ENCODE data around the gene RABGGTA. TPM values are rescaled to one million over a fixed set of nuclear protein-coding genes. Genes with fewer than 3 reads are reported as not detected.

RABGGTA gene
- total and polyA plus RNA-seq, 9 of the 15 experiments (the other 6 are each of a cell fraction or from before 2014, with no cell fraction given) = 4.5 to 24.2 (median 15.5) TPM

DNA sequence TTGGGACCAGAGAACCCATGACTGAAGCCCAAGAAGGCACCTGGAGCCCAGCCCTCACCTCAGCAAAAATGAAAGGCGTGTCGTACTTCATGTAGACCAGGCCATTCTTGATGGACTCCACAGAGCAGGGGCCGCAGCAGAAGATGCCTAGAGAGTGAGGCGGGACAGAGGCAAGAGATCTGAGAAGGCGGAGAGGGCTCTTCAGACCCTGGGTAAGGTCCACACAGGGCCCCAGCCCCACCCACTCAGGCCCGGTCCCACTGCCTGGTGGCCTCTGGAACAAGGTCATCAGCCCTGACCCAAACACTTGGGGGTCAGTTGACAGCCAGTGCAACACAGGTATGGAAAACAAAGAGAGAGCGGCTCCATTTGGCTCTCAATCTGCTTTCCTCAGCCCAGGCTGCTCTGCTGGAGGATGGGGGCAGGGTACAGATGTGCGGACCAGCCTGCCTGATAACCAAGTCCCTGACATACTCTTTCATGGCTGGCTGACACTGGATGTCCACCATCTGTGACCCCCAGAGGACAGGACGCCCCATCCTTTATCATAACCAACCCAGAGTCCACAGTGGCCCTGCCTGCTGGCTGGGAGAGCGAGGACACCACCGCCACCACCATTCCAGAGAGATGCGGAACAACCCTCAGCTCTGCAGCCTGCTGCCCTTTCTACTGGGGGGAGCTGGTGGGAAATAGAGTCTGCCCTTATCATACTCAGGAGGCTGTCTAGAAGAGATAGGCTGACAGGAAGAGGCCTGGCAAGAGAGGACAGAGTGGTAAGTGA lies 15.3 kb downstream of the RABGGTA start (continued):
- TF ChIP-seq ELF1 (tag; IDR thresholded peaks at IDR 0.05) (no peak), SNAPC5 (CRISPR knock-in tag; IDR thresholded peaks at IDR 0.05) (no peak), POLR2A (conservative IDR thresholded peaks at IDR 0.05) (no peak), CXXC5 (CRISPR knock-in tag; IDR thresholded peaks at IDR 0.05) (peak; percentile 62), ZNF436 (CRISPR knock-in tag; IDR thresholded peaks at IDR 0.05) (no peak), RFX1 (IDR thresholded peaks at IDR 0.05) (no peak), KLF6 (CRISPR knock-in tag; IDR thresholded peaks at IDR 0.05; ENCODE audit: borderline replicate concordance) (no peak), HNRNPUL1 (IDR thresholded peaks at IDR 0.05; ENCODE audit: low read length) (no peak), UBTF (IDR thresholded peaks at IDR 0.05; ENCODE audit: borderline replicate concordance in 1 of 2, low read depth in 2 of 2, low read length in 2 of 2) (no peak), NKRF (IDR thresholded peaks at IDR 0.05; ENCODE audit: borderline replicate concordance) (no peak), SIN3B (IDR thresholded peaks at IDR 0.05; ENCODE audit: low read depth) (no peak), KLF1 (tag; IDR thresholded peaks at IDR 0.05) (no peak), ZNF12 (CRISPR knock-in tag; IDR thresholded peaks at IDR 0.05) (no peak), RAD51 (IDR thresholded peaks at IDR 0.05; ENCODE audit: borderline replicate concordance, low read depth) (no peak), NFE2L1 (tag; IDR thresholded peaks at IDR 0.05; ENCODE audit: borderline replicate concordance, low read depth) (no peak)
- TF ChIP-seq, protein P1, sequence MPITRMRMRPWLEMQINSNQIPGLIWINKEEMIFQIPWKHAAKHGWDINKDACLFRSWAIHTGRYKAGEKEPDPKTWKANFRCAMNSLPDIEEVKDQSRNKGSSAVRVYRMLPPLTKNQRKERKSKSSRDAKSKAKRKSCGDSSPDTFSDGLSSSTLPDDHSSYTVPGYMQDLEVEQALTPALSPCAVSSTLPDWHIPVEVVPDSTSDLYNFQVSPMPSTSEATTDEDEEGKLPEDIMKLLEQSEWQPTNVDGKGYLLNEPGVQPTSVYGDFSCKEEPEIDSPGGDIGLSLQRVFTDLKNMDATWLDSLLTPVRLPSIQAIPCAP (CRISPR knock-in tag; IDR thresholded peaks at IDR 0.05; ENCODE audit: borderline replicate concordance) = no peak
- TF ChIP-seq, protein P2, sequence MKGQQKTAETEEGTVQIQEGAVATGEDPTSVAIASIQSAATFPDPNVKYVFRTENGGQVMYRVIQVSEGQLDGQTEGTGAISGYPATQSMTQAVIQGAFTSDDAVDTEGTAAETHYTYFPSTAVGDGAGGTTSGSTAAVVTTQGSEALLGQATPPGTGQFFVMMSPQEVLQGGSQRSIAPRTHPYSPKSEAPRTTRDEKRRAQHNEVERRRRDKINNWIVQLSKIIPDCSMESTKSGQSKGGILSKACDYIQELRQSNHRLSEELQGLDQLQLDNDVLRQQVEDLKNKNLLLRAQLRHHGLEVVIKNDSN (CRISPR knock-in tag; IDR thresholded peaks at IDR 0.05) = no peak
- TF ChIP-seq, protein P3, sequence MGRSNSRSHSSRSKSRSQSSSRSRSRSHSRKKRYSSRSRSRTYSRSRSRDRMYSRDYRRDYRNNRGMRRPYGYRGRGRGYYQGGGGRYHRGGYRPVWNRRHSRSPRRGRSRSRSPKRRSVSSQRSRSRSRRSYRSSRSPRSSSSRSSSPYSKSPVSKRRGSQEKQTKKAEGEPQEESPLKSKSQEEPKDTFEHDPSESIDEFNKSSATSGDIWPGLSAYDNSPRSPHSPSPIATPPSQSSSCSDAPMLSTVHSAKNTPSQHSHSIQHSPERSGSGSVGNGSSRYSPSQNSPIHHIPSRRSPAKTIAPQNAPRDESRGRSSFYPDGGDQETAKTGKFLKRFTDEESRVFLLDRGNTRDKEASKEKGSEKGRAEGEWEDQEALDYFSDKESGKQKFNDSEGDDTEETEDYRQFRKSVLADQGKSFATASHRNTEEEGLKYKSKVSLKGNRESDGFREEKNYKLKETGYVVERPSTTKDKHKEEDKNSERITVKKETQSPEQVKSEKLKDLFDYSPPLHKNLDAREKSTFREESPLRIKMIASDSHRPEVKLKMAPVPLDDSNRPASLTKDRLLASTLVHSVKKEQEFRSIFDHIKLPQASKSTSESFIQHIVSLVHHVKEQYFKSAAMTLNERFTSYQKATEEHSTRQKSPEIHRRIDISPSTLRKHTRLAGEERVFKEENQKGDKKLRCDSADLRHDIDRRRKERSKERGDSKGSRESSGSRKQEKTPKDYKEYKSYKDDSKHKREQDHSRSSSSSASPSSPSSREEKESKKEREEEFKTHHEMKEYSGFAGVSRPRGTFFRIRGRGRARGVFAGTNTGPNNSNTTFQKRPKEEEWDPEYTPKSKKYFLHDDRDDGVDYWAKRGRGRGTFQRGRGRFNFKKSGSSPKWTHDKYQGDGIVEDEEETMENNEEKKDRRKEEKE (IDR thresholded peaks at IDR 0.05; ENCODE audit: borderline replicate concordance in 1 of 2, control insufficient read depth in 1 of 2, low read depth in 2 of 2, low read length in 1 of 2) = no peak

Data from K562 (cell line).